H9 (cell line): Measurements from ENCODE around the gene MAP3K7. TPM values are rescaled to one million over a fixed set of nuclear protein-coding genes. Genes with fewer than 3 reads are reported as not detected.
A peak's percentile ranks its signal among the peaks of the same experiment; 100 is the strongest.

ENCODE experiments used
- DNase-seq: peaks from one replicate; pipeline ENCODE4 v3.0.0-alpha.2; 2017
- H2AFZ ChIP-seq: one replicate; pipeline ENCODE4 v1.6.1; 2013; ENCODE audit warnings: mild to moderate bottlenecking, low read length, control low read depth, moderate library complexity
- H2AK5ac ChIP-seq: 2 replicates; pipeline ENCODE4 v1.6.1; 2013; ENCODE audit warnings: low read length, control low read depth, mixed read lengths; ENCODE audit not compliant: insufficient read length
- H2BK120ac ChIP-seq: one replicate; pipeline ENCODE4 v1.6.1; 2013; ENCODE audit warnings: low read depth, mild to moderate bottlenecking, low read length, control low read depth, inconsistent platforms; ENCODE audit not compliant: poor library complexity, severe bottlenecking
- H2BK12ac ChIP-seq: 2 replicates; pipeline ENCODE4 v1.6.1; 2013; ENCODE audit warnings: low read length, control low read depth, mixed read lengths, low read depth; ENCODE audit not compliant: insufficient read length
- H2BK15ac ChIP-seq: 2 replicates; pipeline ENCODE4 v1.6.1; 2013; ENCODE audit warnings: low read depth, low read length, control low read depth
- H2BK20ac ChIP-seq: one replicate; pipeline ENCODE4 v1.6.1; 2013; ENCODE audit warnings: low read depth, mild to moderate bottlenecking, low read length, control low read depth, inconsistent platforms; ENCODE audit not compliant: poor library complexity, severe bottlenecking
- H2BK5ac ChIP-seq: 2 replicates; pipeline ENCODE4 v1.6.1; 2013; ENCODE audit warnings: low read length, control low read depth, mixed read lengths; ENCODE audit not compliant: insufficient read length
- H3K14ac ChIP-seq: 2 replicates; pipeline ENCODE4 v1.6.1; 2013; ENCODE audit warnings: low read length, control low read depth; ENCODE audit not compliant: insufficient read depth
- H3K18ac ChIP-seq: 2 replicates; pipeline ENCODE4 v1.6.1; 2013; ENCODE audit warnings: low read depth, mild to moderate bottlenecking, mixed read lengths, low read length, control low read depth; ENCODE audit not compliant: insufficient read length
- H3K23ac ChIP-seq: 2 replicates; pipeline ENCODE4 v1.6.1; 2013; ENCODE audit warnings: low read length, control low read depth, mixed read lengths, low read depth; ENCODE audit not compliant: insufficient read length
- H3K23me2 ChIP-seq: 2 replicates; pipeline ENCODE4 v1.6.1; 2013; ENCODE audit warnings: low read depth, mild to moderate bottlenecking, mixed read lengths, low read length, control low read depth; ENCODE audit not compliant: insufficient read length, poor library complexity, severe bottlenecking
- H3K27ac ChIP-seq: 2 replicates; pipeline ENCODE4 v1.5.1; 2013; ENCODE audit warnings: low read length, control low read depth, mixed read lengths, low read depth; ENCODE audit not compliant: insufficient read length
- H3K27me3 ChIP-seq: 2 replicates; pipeline ENCODE4 v1.6.1; 2013; ENCODE audit warnings: low read length, control low read depth, inconsistent platforms; ENCODE audit not compliant: insufficient read depth
- H3K4ac ChIP-seq: 2 replicates; pipeline ENCODE4 v1.6.1; 2013; ENCODE audit warnings: low read depth, mild to moderate bottlenecking, control low read depth, inconsistent platforms, low read length, moderate library complexity
- H3K4me1 ChIP-seq: 2 replicates; pipeline ENCODE4 v1.6.1; 2013; ENCODE audit warnings: low read length, control low read depth, inconsistent platforms; ENCODE audit not compliant: insufficient read depth
- H3K4me2 ChIP-seq: 2 replicates; pipeline ENCODE4 v1.6.1; 2013; ENCODE audit warnings: low read length, control low read depth, mixed read lengths; ENCODE audit not compliant: insufficient read length, insufficient read depth
- H3K56ac ChIP-seq: 2 replicates; pipeline ENCODE4 v1.6.1; 2013; ENCODE audit warnings: low read depth, mild to moderate bottlenecking, mixed read lengths, low read length, control low read depth; ENCODE audit not compliant: insufficient read length
- H3K79me1 ChIP-seq: 2 replicates; pipeline ENCODE4 v1.6.1; 2013; ENCODE audit warnings: low read depth, mild to moderate bottlenecking, moderate library complexity, low read length, control low read depth, inconsistent platforms; ENCODE audit not compliant: insufficient read depth, poor library complexity, severe bottlenecking
- H3K79me2 ChIP-seq: 2 replicates; pipeline ENCODE4 v1.6.1; 2013; ENCODE audit warnings: low read length, control low read depth, inconsistent platforms; ENCODE audit not compliant: insufficient read depth
- H3K9ac ChIP-seq: 2 replicates; pipeline ENCODE4 v1.6.1; 2013; ENCODE audit warnings: low read length, control low read depth, mixed read lengths; ENCODE audit not compliant: insufficient read length; ENCODE audit errors: extremely low read depth
- H3K9me3 ChIP-seq: one replicate; pipeline ENCODE4 v1.6.1; 2013; ENCODE audit warnings: low read depth, low read length, inconsistent platforms; ENCODE audit not compliant: control insufficient read depth
- H3T11ph ChIP-seq: one replicate; pipeline ENCODE4 v1.6.1; 2013; ENCODE audit warnings: mild to moderate bottlenecking, low read length, control low read depth, inconsistent platforms
- H4K20me1 ChIP-seq: one replicate; pipeline ENCODE4 v1.6.1; 2013; ENCODE audit not compliant: control insufficient read depth, insufficient read length, insufficient read depth
- H4K5ac ChIP-seq: 2 replicates; pipeline ENCODE4 v1.6.1; 2013; ENCODE audit warnings: low read depth, mild to moderate bottlenecking, mixed read lengths, low read length, control low read depth; ENCODE audit not compliant: insufficient read length
- H4K8ac ChIP-seq: replicated peaks from 2 replicates; pipeline ENCODE4 v1.6.1; 2013; ENCODE audit warnings: low read length, control low read depth, mixed read lengths, low read depth; ENCODE audit not compliant: insufficient read length
- H4K91ac ChIP-seq: 2 replicates; pipeline ENCODE4 v1.6.1; 2013; ENCODE audit warnings: low read depth, mild to moderate bottlenecking, moderate library complexity, mixed read lengths, low read length, control low read depth; ENCODE audit not compliant: insufficient read length
- H3K27ac Mint-ChIP-seq, 3 experiments: 2 replicates in 2 of 3; 3 replicates in 1 of 3; pipeline ENCODE4 v1.8.0; 2020 to 2021; ENCODE audit warnings: mixed read lengths in 3 of 3, mild to moderate bottlenecking in 1 of 3, moderate library complexity in 1 of 3
- H3K27me3 Mint-ChIP-seq: 2 replicates; pipeline ENCODE4 v1.8.0; 2021; ENCODE audit warnings: low read depth, mild to moderate bottlenecking, moderate library complexity, mixed read lengths
- H3K36me3 Mint-ChIP-seq, 3 experiments: 2 replicates in 2 of 3; 3 replicates in 1 of 3; pipeline ENCODE4 v1.8.0; 2020 to 2021; ENCODE audit warnings: low read depth in 3 of 3, mixed read lengths in 3 of 3; ENCODE audit not compliant: insufficient read depth in 1 of 3
- H3K4me1 Mint-ChIP-seq, 2 experiments: 2 replicates each; pipeline ENCODE4 v1.8.0; 2020; ENCODE audit warnings: mixed read lengths in 2 of 2
- H3K4me3 Mint-ChIP-seq, 2 experiments: 2 replicates in 1 of 2; 3 replicates in 1 of 2; pipeline ENCODE4 v1.8.0; 2020 to 2021; ENCODE audit warnings: mild to moderate bottlenecking in 2 of 2, mixed read lengths in 2 of 2, moderate library complexity in 1 of 2
- H3K9me3 Mint-ChIP-seq, 2 experiments: 2 replicates in 1 of 2; 3 replicates in 1 of 2; pipeline ENCODE4 v1.8.0; 2020; ENCODE audit warnings: mild to moderate bottlenecking in 2 of 2, mixed read lengths in 2 of 2, moderate library complexity in 1 of 2
- CTCF ChIP-seq: fragments of 200-600 bp; sonication (generic); conservative IDR thresholded peaks from 3 replicates; pipeline ENCODE4 v1.8.0; 2021; ENCODE audit warnings: antibody characterized with exemption, mild to moderate bottlenecking
- WGBS: extraction: QIAGEN DNeasy Blood & Tissue Kit; methylation state at CpG from one replicate; pipeline ENCODE4 v1.1.7; 2013; ENCODE audit warnings: missing lambda C conversion rate, low lambda C conversion rate, mixed read lengths; ENCODE audit not compliant: insufficient read length; ENCODE audit errors: extremely low coverage; 5-methylcytosine and 5-hydroxymethylcytosine counted together
- total RNA-seq: library from RNA; stranded (reverse); gene quantifications from 2 replicates; pipeline ENCODE4 v1.2.1, GENCODE V29; 2021

Gene MAP3K7
- total RNA-seq, 1 experiment from 2014 or later, result 31.3 TPM

- Histone ChIP-seq H3K9me3 (no peaks in the 10 kb centered on the region), H2BK5ac (no peak overlapping the region), H3K18ac (peak overlapping the region; percentile 1), H3K27ac (no peak overlapping the region), H2BK15ac (no peak overlapping the region), H2AK5ac (no peak overlapping the region), H2BK120ac (no peak overlapping the region), H4K91ac (no peak overlapping the region), H3K4ac (no peak overlapping the region), H3K4me1 (peaks cover 17% of the 10 kb centered on the region), H3K27me3 (no peaks in the 10 kb centered on the region), H4K20me1 (no peaks in the 10 kb centered on the region), H3K23me2 (peaks cover 2% of the 10 kb centered on the region), H3K79me2 (no peaks in the 10 kb centered on the region), H2AFZ (no peak overlapping the region), H3K23ac (no peak overlapping the region), H4K5ac (no peak overlapping the region), H2BK20ac (no peak overlapping the region), H3K4me2 (no peak overlapping the region), H3K79me1 (no peaks in the 10 kb centered on the region), H3K9ac (no peak overlapping the region), H2BK12ac (peak overlapping the region; percentile 99), H3K56ac (no peak overlapping the region), H3K14ac (0 out of 2 replicates have a peak overlapping the region, but pooled peaks have one; percentile 52), H3T11ph (peak overlapping the region; percentile 84), H4K8ac (no peak overlapping the region)
- WGBS, result no CpG with 5 or more reads among the region's 17 CpGs
- Mint-ChIP-seq H3K36me3 (peaks cover 0 to 8% (median 2%) of the 10 kb centered on the region in 3 experiments; a peak in 3 of 7 replicates), H3K4me3 (no peak overlapping the region; a peak in 1 of 5 replicates), H3K27me3 (no peaks in the 10 kb centered on the region), H3K9me3 (peaks cover 0 to 2% of the 10 kb centered on the region in 2 experiments; a peak in 1 of 5 replicates), H3K4me1 (peaks cover 64 to 67% of the 10 kb centered on the region in 2 experiments), H3K27ac (peak overlapping the region; percentile 37 to 94 (median 82))
- DNase-seq, result no peak
- TF ChIP-seq CTCF, result no peak
Observed at GRCh38 chr6:90496258-90497016, 90.4 kb downstream of the MAP3K7 start.
